K562 (cell line): Measurements from ENCODE around the gene ZKSCAN5. TPM values are rescaled to one million over a fixed set of nuclear protein-coding genes. Genes with fewer than 3 reads are reported as not detected.

Experiments
- ATAC-seq: fragments of 200-7000 bp; cut with Tn5 transposase; 3 replicates; pipeline ENCODE4 v1.9.1; 2020; ENCODE audit warnings: moderate library complexity
- BruUV-seq: library from RNA; stranded (reverse); fragments of 400-500 nt; replicated peaks from 2 replicates; lab custom pipeline; 2021; lab: Mats Ljungman, UMichigan
- CTCF ChIA-PET: fragments of 300-600 bp; formaldehyde crosslinking; extraction: SDS; loops from one replicate; lab custom pipeline; 2021; ENCODE audit warnings: low intra/inter-chr PET ratio; lab: Yijun Ruan, JAX
- POLR2A ChIA-PET: fragments of 300-600, 350-650 bp; sonication (Branson Sonifier 250); formaldehyde crosslinking; extraction: SDS; loops from one replicate; lab custom pipeline; 2021; ENCODE audit warnings: antibody characterized with exemption, inconsistent platforms; lab: Yijun Ruan, JAX
- DNase-seq, 4 experiments: peaks; one replicate each; pipeline versions ENCODE4 v3.0.0 to v3.0.0-alpha.2; 2011 to 2018; ENCODE audit warnings: low spot score in 3 of 4, mixed read lengths in 3 of 4; ENCODE audit errors: extremely low read depth in 1 of 4
- FAIRE-seq: peaks from 2 replicates; lab custom pipeline; 2011; peaks lifted over from hg19 to GRCh38; lab: Jason Lieb, UNC
- H2AFZ ChIP-seq: 2 replicates; pipeline ENCODE4 v1.6.0; 2011; ENCODE audit warnings: low read depth, low read length, control low read depth, inconsistent platforms
- H3K27ac ChIP-seq: fragments of 200-600 bp; 3 replicates; pipeline ENCODE4 v1.8.0; 2011; ENCODE audit warnings: low read depth, mild to moderate bottlenecking, control low read depth, inconsistent platforms, low read length, moderate library complexity, mixed read lengths; ENCODE audit errors: extremely low read depth
- H3K27me3 ChIP-seq, 2 experiments: fragments of 300-600 bp in 1 of 2; 2 replicates in 1 of 2; 3 replicates in 1 of 2; pipeline versions ENCODE4 v1.6.0 to v1.8.0; 2011; ENCODE audit warnings: inconsistent platforms in 2 of 2, low read length in 2 of 2, mild to moderate bottlenecking in 1 of 2, mixed read lengths in 1 of 2, moderate library complexity in 1 of 2; ENCODE audit not compliant: control insufficient read depth in 2 of 2, insufficient read depth in 2 of 2
- H3K36me3 ChIP-seq: fragments of 300-600 bp; 3 replicates; pipeline ENCODE4 v1.8.0; 2011; ENCODE audit warnings: mild to moderate bottlenecking, low read length, inconsistent platforms; ENCODE audit not compliant: control insufficient read depth, insufficient read depth
- H3K4me1 ChIP-seq, 2 experiments: fragments of 200-600 bp in 1 of 2; replicated peaks in 1 of 2; 2 replicates in 1 of 2; 3 replicates in 1 of 2; pipeline versions ENCODE4 v1.5.1 to v1.8.0; 2011; ENCODE audit warnings: inconsistent platforms in 2 of 2, low read length in 2 of 2, mild to moderate bottlenecking in 1 of 2, mixed read lengths in 1 of 2, moderate library complexity in 1 of 2; ENCODE audit not compliant: control insufficient read depth in 2 of 2, insufficient read depth in 2 of 2
- H3K4me2 ChIP-seq: 2 replicates; pipeline ENCODE4 v1.6.1; 2011; ENCODE audit warnings: low read length, control low read depth, inconsistent platforms, mixed read lengths; ENCODE audit not compliant: insufficient read depth
- H3K4me3 ChIP-seq: fragments of 200-600 bp; sonication (generic), shearing (Covaris generic); 2 replicates; pipeline ENCODE4 v1.5.1; 2016; ENCODE audit warnings: control low read depth, inconsistent platforms
- H3K79me2 ChIP-seq: fragments of 200-600 bp; 3 replicates; pipeline ENCODE4 v1.8.0; 2011; ENCODE audit warnings: low read length, inconsistent platforms; ENCODE audit not compliant: control insufficient read depth, insufficient read depth
- H3K9ac ChIP-seq, 2 experiments: 2 replicates each; pipeline versions ENCODE4 v1.6.0 to v1.6.1; 2011; ENCODE audit warnings: low read depth in 2 of 2, low read length in 2 of 2, control low read depth in 1 of 2, inconsistent platforms in 1 of 2, mild to moderate bottlenecking in 1 of 2, mixed read lengths in 1 of 2; ENCODE audit not compliant: insufficient read depth in 1 of 2
- H3K9me1 ChIP-seq: one replicate; pipeline ENCODE4 v1.6.0; 2011; ENCODE audit warnings: inconsistent platforms, mild to moderate bottlenecking, low read length, moderate library complexity; ENCODE audit not compliant: control insufficient read depth, insufficient read depth
- H3K9me3 ChIP-seq: replicated peaks from 2 replicates; pipeline ENCODE4 v1.5.1; 2011; ENCODE audit warnings: low read depth, low read length, inconsistent platforms; ENCODE audit not compliant: control insufficient read depth, insufficient read depth
- H4K20me1 ChIP-seq: replicated peaks from 2 replicates; pipeline ENCODE4 v1.6.1; 2011; ENCODE audit warnings: low read length, inconsistent platforms, mixed read lengths; ENCODE audit not compliant: control insufficient read depth, insufficient read depth
- ATF1 ChIP-seq, 2 experiments: fragments of 450-650 bp in 1 of 2; IDR thresholded peaks; 2 replicates each; pipeline ENCODE4 v1.6.1; 2016; ENCODE audit warnings: missing compliant biosample characterization in 1 of 2, missing genetic modification characterization in 1 of 2
- FOXJ2 ChIP-seq: fragments of 200-800 bp; sonication (Bioruptor generic); IDR thresholded peaks from 2 replicates; pipeline ENCODE4 v1.6.1; 2016; ENCODE audit warnings: missing genetic modification characterization, missing compliant biosample characterization
- FOXK1 ChIP-seq: sonication (generic); formaldehyde crosslinking; IDR thresholded peaks from 2 replicates; pipeline ENCODE4 v1.8.0; 2022; ENCODE audit warnings: missing genetic modification reagents, mild to moderate bottlenecking, borderline replicate concordance
- RAD51 ChIP-seq: fragments of 450-650 bp; IDR thresholded peaks from 2 replicates; pipeline ENCODE4 v1.7.1; 2016; ENCODE audit warnings: low read depth, mild to moderate bottlenecking, borderline replicate concordance
- ZKSCAN1 ChIP-seq: fragments of 150-350 bp; IDR thresholded peaks from 2 replicates; pipeline ENCODE4 v1.6.1; 2016; ENCODE audit warnings: low read depth, low read length
- ZNF143 ChIP-seq: sonication (generic); formaldehyde crosslinking; IDR thresholded peaks from 2 replicates; pipeline ENCODE4 v1.9.0; 2022; ENCODE audit warnings: mild to moderate bottlenecking, missing genetic modification reagents
- WGBS: fragments of 100-300 bp; shearing (Covaris generic); methylation state at CpG from one replicate; pipeline ENCODE4 v1.1.6; 2016; ENCODE audit warnings: low coverage, mixed read lengths; ENCODE audit not compliant: insufficient coverage; ENCODE audit errors: missing lambda C conversion rate; 5-methylcytosine and 5-hydroxymethylcytosine counted together
- in situ Hi-C: fragments of 300-500 bp; cut with MboI; formaldehyde crosslinking; loops from 4 replicates; pipeline ENCODE4 v1.15.0; 2018; ENCODE audit warnings: inconsistent platforms, mixed read lengths
- intact Hi-C: fragments of 100-400 bp; cut with micrococcal nuclease; formaldehyde crosslinking; loops from 2 replicates; pipeline ENCODE4 v1.14.2; 2022
- polyA plus RNA-seq, 8 experiments: library from polyadenylated mRNA; depleted of rRNA in 4 of 8; stranded (reverse) in 5 of 8; unstranded in 3 of 8; fragments of >200 nt; fragmentation: Nextera tagmentation in 2 of 8; fragmentation: Illumina TruSeq in 1 of 8; extraction: Ambion mirVana in 2 of 8; extraction: Trizol in 1 of 8; gene quantifications; 2 replicates each; pipeline versions ENCODE4 v1.2.1 to v1.2.3, GENCODE V29; 2011 to 2014; ENCODE audit warnings: inconsistent platforms in 1 of 8, missing spikeins in 1 of 8
- total RNA-seq, 7 experiments: library from RNA; depleted of rRNA in 6 of 7; stranded (reverse); fragments of >200 nt in 6 of 7; fragmentation: Illumina TruSeq in 2 of 7; extraction: Trizol in 2 of 7; gene quantifications; 2 replicates each; pipeline versions ENCODE4 v1.2.1 to v1.2.3, GENCODE V29; 2011 to 2021; ENCODE audit warnings: low replicate concordance in 1 of 7
- TF ChIP-seq, protein P1 (sequence below): fragments of 450-650 bp; formaldehyde crosslinking; IDR thresholded peaks from 2 replicates; pipeline ENCODE4 v1.4.0; 2020; ENCODE audit warnings: mild to moderate bottlenecking, moderate library complexity
- TF ChIP-seq, protein P2 (sequence below): fragments of 250-450 bp; sonication (Bioruptor Pico); IDR thresholded peaks from 2 replicates; pipeline ENCODE4 v1.8.0; 2022; ENCODE audit warnings: moderate library complexity, mild to moderate bottlenecking, inconsistent platforms
- TF ChIP-seq, protein P3 (sequence below): fragments of 450-650 bp; IDR thresholded peaks from 2 replicates; pipeline ENCODE4 v1.6.1; 2018; ENCODE audit warnings: mild to moderate bottlenecking, low read depth; ENCODE audit not compliant: partially characterized antibody

ZKSCAN5 gene
- total and polyA plus RNA-seq, 9 of the 15 experiments (the other 6 are each of a cell fraction or from before 2014, with no cell fraction given): 4.2 to 19.0 (median 15.0) TPM

GRCh38 chr7:99465421-99465768 lies 39.1 kb upstream of the ZKSCAN5 start:
- intact Hi-C loops: no loop called here
- 0 out of 2 replicates have a peak, but pooled peaks have one; percentile 25 for TF ChIP-seq FOXJ2
- no peak for TF ChIP-seq ZNF143 (CRISPR knock-in tag)
- ATAC-seq: peak; percentile 38

DNA sequence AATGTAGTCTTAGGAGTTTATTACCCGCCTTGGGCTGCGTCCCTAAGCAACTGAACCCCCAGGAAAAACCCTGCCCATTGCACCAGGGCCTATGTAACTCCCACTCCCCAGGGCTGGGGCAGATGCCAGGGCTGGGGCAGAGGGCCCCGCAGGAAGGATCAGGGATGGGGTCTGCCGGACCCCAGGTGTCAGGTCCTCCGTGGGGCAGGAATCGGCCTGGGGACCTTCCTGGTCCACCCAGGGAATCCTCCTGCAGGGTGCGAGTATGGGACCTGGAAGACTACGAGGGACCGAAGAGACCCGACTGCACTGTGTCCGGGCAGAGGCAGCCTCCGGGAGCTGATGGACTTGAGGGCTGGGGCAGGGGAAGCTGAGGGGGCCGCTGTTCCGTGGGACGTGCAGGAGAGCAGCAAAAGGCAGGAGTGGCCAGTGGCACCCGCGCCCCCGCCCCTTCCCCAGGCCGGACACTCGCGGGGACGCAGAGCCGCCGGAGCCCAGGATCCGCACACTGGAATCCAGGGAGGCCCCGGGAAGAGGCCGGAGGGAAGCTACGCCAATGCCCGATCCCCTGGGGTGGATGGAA lies 36.0 kb upstream of the ZKSCAN5 start:
- DNase-seq: no peak
- no peak for FAIRE-seq
- no peak overlapping the region for H3K27ac ChIP-seq
- no peak overlapping the region for H2AFZ ChIP-seq
- CTCF ChIA-PET: interaction anchor here (0.6 kb wide), 1 partner anchor 517 kb away, joined by 3 read pairs; no protein-coding TSS in a partner anchor
- no peaks in the 10 kb centered on the region for H3K27me3 ChIP-seq
- no peaks in the 10 kb centered on the region for H3K9me1 ChIP-seq
- H3K4me3 ChIP-seq: no peak overlapping the region
- no peaks in the 10 kb centered on the region for H4K20me1 ChIP-seq
- H3K9me3 ChIP-seq: no peaks in the 10 kb centered on the region
- TF ChIP-seq, protein P1, sequence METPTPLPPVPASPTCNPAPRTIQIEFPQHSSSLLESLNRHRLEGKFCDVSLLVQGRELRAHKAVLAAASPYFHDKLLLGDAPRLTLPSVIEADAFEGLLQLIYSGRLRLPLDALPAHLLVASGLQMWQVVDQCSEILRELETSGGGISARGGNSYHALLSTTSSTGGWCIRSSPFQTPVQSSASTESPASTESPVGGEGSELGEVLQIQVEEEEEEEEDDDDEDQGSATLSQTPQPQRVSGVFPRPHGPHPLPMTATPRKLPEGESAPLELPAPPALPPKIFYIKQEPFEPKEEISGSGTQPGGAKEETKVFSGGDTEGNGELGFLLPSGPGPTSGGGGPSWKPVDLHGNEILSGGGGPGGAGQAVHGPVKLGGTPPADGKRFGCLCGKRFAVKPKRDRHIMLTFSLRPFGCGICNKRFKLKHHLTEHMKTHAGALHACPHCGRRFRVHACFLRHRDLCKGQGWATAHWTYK (CRISPR knock-in tag): no peak
- TF ChIP-seq RAD51 (no peak), ZKSCAN1 (no peak), ATF1 (CRISPR knock-in tag; IDR thresholded peaks at IDR 0.05) (no peak), ATF1 (tag; IDR thresholded peaks at IDR 0.05) (no peak), FOXK1 (CRISPR knock-in tag) (no peak)
- TF ChIP-seq, protein P2, sequence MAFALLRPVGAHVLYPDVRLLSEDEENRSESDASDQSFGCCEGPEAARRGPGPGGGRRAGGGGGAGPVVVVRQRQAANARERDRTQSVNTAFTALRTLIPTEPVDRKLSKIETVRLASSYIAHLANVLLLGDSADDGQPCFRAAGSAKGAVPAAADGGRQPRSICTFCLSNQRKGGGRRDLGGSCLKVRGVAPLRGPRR (CRISPR knock-in tag): no peak
- TF ChIP-seq, protein P3, sequence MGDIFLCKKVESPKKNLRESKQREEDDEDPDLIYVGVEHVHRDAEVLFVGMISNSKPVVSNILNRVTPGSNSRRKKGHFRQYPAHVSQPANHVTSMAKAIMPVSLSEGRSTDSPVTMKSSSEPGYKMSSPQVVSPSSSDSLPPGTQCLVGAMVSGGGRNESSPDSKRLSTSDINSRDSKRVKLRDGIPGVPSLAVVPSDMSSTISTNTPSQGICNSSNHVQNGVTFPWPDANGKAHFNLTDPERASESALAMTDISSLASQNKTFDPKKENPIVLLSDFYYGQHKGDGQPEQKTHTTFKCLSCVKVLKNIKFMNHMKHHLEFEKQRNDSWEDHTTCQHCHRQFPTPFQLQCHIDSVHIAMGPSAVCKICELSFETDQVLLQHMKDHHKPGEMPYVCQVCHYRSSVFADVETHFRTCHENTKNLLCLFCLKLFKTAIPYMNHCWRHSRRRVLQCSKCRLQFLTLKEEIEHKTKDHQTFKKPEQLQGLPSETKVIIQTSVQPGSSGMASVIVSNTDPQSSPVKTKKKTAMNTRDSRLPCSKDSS: no peak
- H3K4me2 ChIP-seq: no peak overlapping the region
- intact Hi-C loops: no loop called here
- peaks cover 42% of the 10 kb centered on the region for H3K79me2 ChIP-seq
- BruUV-seq: no TSS peak
- 89% methylated on average over 23 of the region's 29 CpGs for WGBS
- peaks cover 10 to 28% of the 10 kb centered on the region in 2 experiments; a peak in 4 of 5 replicates for H3K4me1 ChIP-seq
- ATAC-seq: no peak
- peaks cover 19% of the 10 kb centered on the region for H3K36me3 ChIP-seq
- in situ Hi-C loops: no loop called here
- POLR2A ChIA-PET: interaction anchor here (2.0 kb wide), 1 partner anchor 90 kb away, joined by 5 read pairs; the partner anchor contains the start of gene ZNF655
- H3K9ac ChIP-seq: no peak overlapping the region

More at GRCh38 chr7:99465421-99465768, 39.1 kb upstream of the ZKSCAN5 start:
- Histone ChIP-seq H3K79me2 (peaks cover 60% of the 10 kb centered on the region), H3K27me3 (no peaks in the 10 kb centered on the region), H3K4me3 (peak overlapping the region; percentile 83), H3K4me2 (peak overlapping the region; percentile 99), H2AFZ (peak overlapping the region; percentile 98), H3K9ac (peak overlapping the region; percentile 99), H3K9me1 (no peaks in the 10 kb centered on the region), H3K27ac (peak overlapping the region; percentile 94), H4K20me1 (peaks cover 22% of the 10 kb centered on the region), H3K4me1 (peaks cover 13 to 36% of the 10 kb centered on the region in 2 experiments; a peak in 4 of 5 replicates), H3K9me3 (no peaks in the 10 kb centered on the region), H3K36me3 (peaks cover 47% of the 10 kb centered on the region)
- DNase-seq (peak in 1 of 4 experiments; percentile 34), FAIRE-seq (peak; percentile 48)
- ChIA-PET POLR2A (interaction anchor here (0.5 to 3.9 kb wide), 10 partner anchors 9 to 57 kb away, joined by 3 to 28 read pairs (median 4); partner anchors contain the start of gene BUD31), CTCF (no interaction called here)
- TSS peak; percentile 66 for BruUV-seq
- under 1% methylated on average over 9 of the region's 9 CpGs for WGBS
- in situ Hi-C loops: no loop called here
